ENCODE results near the gene RAD51B. TPM values are rescaled to one million over a fixed set of nuclear protein-coding genes. Genes with fewer than 3 reads are reported as not detected.

Gene RAD51B
- total RNA-seq, 6 donors from 2014 or later: 10.6 to 63.9 (median 18.4) TPM

DNA sequence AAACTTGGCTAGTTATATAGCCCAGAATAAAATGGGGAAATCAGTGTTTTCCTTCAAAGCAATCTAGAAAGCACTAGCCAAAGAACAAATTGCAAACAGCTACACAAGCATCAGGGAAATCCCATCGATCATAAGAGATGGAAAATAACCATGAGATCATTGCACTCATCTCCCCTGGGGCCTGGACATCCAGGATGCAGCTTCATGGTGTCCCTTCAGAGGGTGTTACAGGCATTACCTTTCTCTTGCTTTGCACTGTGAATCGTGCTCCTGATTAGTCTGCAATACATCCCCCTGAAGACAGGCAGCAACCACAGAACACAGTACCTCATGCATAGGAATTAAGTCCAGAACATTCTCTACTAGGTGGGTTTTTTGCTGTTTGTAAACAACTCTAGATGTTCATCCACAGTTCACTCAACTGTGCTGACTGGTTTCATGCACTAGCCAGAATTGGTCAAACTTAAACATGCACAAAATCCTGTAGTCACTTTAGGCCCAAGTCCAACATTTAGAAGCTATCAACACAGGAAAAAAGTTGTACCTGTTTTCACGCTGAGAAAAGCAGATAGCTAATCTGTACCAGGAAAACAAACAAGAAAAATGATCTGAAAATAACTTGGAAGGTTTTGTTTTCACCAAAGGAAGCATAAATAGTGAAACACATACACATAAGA lies 853.2 kb downstream of the RAD51B start:
- Histone ChIP-seq H3K9me3 (no peaks in the 10 kb centered on the region), H3K27ac (no peak overlapping the region), H3K27me3 (no peaks in the 10 kb centered on the region), H3K36me3 (no peaks in the 10 kb centered on the region), H3K4me3 (no peak overlapping the region), H3K4me1 (peaks cover 11 to 18% (median 16%) of the 10 kb centered on the region in 4 donors)
- DNase-seq (no peak), ATAC-seq (ENCODE audit: low FRiP score in 2 of 2) (no peak)
- no peak for TF ChIP-seq POLR2AphosphoS5 (IDR thresholded peaks at IDR 0.05)
- no peak for TF ChIP-seq POLR2A (IDR thresholded peaks at IDR 0.05)
- no peak for TF ChIP-seq CTCF (IDR thresholded peaks at IDR 0.05)
- no peak for TF ChIP-seq EP300 (IDR thresholded peaks at IDR 0.05)
- WGBS, 2 donors: 56 to 63% methylated on average over 3 of the region's 3 CpGs

DNA sequence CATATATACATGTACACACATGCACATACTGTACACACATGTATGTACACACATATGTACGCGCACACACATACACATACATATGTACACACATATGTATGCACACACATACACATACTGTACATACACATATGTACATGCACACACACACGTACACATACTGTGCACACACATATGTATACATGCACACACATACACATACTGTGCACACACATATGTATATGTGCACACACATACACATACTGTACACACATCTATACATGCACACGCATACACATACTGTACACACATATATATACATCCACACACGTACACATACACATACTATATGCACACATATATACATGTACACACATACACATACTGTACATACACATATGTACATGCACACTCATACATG lies 853.9 kb downstream of the RAD51B start:
- WGBS, 2 donors: 69 to 91% methylated on average over 5 of the region's 5 CpGs
- Histone ChIP-seq H3K4me3 (no peak overlapping the region), H3K27ac (no peak overlapping the region), H3K36me3 (no peaks in the 10 kb centered on the region), H3K9me3 (no peaks in the 10 kb centered on the region), H3K27me3 (no peaks in the 10 kb centered on the region), H3K4me1 (peaks cover 8 to 17% (median 15%) of the 10 kb centered on the region in 4 donors)
- ATAC-seq (ENCODE audit: low FRiP score in 2 of 2) (no peak), DNase-seq (no peak)
- TF ChIP-seq POLR2A (IDR thresholded peaks at IDR 0.05): no peak
- no peak for TF ChIP-seq EP300 (IDR thresholded peaks at IDR 0.05)
- no peak for TF ChIP-seq POLR2AphosphoS5 (IDR thresholded peaks at IDR 0.05)
- TF ChIP-seq CTCF (IDR thresholded peaks at IDR 0.05): no peak

GRCh38 chr14:68674538-68675232 lies 855.1 kb downstream of the RAD51B start:
- TF ChIP-seq CTCF (IDR thresholded peaks at IDR 0.05): no peak
- H3K27ac ChIP-seq: peak overlapping the region in 1 of 4 donors; percentile 11

DNA sequence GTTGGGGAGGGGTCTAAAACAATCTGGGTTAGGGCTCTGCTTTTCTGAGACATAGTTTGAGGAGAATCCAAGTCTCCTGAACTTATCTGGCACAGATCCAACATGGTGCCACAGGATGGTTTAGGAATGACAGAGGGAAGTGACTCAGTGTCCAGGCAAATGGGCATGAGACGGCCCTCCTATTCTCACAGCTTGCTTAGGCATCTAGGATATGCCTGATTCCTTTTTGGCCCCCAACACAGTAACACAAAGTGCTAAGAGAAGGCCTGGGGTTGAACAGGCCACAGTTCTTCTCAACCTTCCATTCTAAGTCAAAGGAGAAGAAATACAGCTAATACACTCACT lies 855.6 kb downstream of the RAD51B start:
- no peaks in the 10 kb centered on the region for H3K36me3 ChIP-seq
- 60 to 71% methylated on average over 1 of the region's 1 CpG for WGBS, 2 donors
- peaks cover 0 to 20% (median 8%) of the 10 kb centered on the region in 4 donors for H3K4me1 ChIP-seq
- no peak overlapping the region for H3K4me3 ChIP-seq
- no peak for ATAC-seq (ENCODE audit: low FRiP score in 2 of 2)
- no peaks in the 10 kb centered on the region for H3K9me3 ChIP-seq
- H3K27ac ChIP-seq: peak overlapping the region in 1 of 4 donors; percentile 11
- no peaks in the 10 kb centered on the region for H3K27me3 ChIP-seq
- TF ChIP-seq CTCF (IDR thresholded peaks at IDR 0.05) (no peak), POLR2A (IDR thresholded peaks at IDR 0.05) (no peak), EP300 (IDR thresholded peaks at IDR 0.05) (no peak), POLR2AphosphoS5 (IDR thresholded peaks at IDR 0.05) (no peak)
- DNase-seq: no peak

More at GRCh38 chr14:68674538-68675232, 855.1 kb downstream of the RAD51B start:
- 92 to 94% methylated on average over 5 of the region's 5 CpGs for WGBS, 2 donors
- peak in 1 of 2 donors; percentile 30 for DNase-seq
- no peaks in the 10 kb centered on the region for H3K9me3 ChIP-seq
- peaks cover under 1 to 15% (median 8%) of the 10 kb centered on the region in 4 donors for H3K4me1 ChIP-seq
- no peak for ATAC-seq (ENCODE audit: low FRiP score in 2 of 2)
- no peak overlapping the region for H3K4me3 ChIP-seq
- no peaks in the 10 kb centered on the region for H3K36me3 ChIP-seq
- H3K27me3 ChIP-seq: no peaks in the 10 kb centered on the region

Data from upper lobe of left lung (tissue), 6 donors.